Heart left ventricle (tissue), 16 donors: ENCODE data around the gene C1orf50. TPM values are rescaled to one million over a fixed set of nuclear protein-coding genes. Genes with fewer than 3 reads are reported as not detected.

Experiments
- ATAC-seq, 4 donors: fragments of 200-7000 bp; cut with Tn5 transposase; one replicate each; pipeline ENCODE4 v1.9.1; 2020 to 2022; ENCODE audit warnings: moderate library complexity in 4 of 4, mild to moderate bottlenecking in 3 of 4, moderate number of reproducible peaks in 1 of 4
- DNase-seq, 5 donors: peaks; one replicate each; pipeline ENCODE4 v3.0.0-alpha.2; 2020
- H3K27ac ChIP-seq, 12 donors: fragments of 200-600 bp; sonication (generic) in 4 of 12; one replicate each; pipeline versions ENCODE4 v1.5.0 to v1.8.0; 2016 to 2022; ENCODE audit warnings: mild to moderate bottlenecking in 2 of 12
- H3K27me3 ChIP-seq, 9 donors: fragments of 200-600 bp; sonication (generic) in 2 of 9; one replicate each; pipeline versions ENCODE4 v1.5.1 to v1.8.0; 2016 to 2022; ENCODE audit warnings: mild to moderate bottlenecking in 3 of 9
- H3K36me3 ChIP-seq, 9 donors: fragments of 200-600 bp; sonication (generic) in 2 of 9; one replicate each; pipeline versions ENCODE4 v1.5.0 to v1.8.0; 2018 to 2022; ENCODE audit warnings: mild to moderate bottlenecking in 2 of 9
- H3K4me1 ChIP-seq, 12 donors: fragments of 200-600 bp; sonication (generic) in 4 of 12; one replicate each; pipeline versions ENCODE4 v1.5.0 to v1.8.0; 2016 to 2022; ENCODE audit warnings: mild to moderate bottlenecking in 3 of 12
- H3K4me3 ChIP-seq, 12 donors: fragments of 200-600 bp; sonication (generic) in 4 of 12; one replicate each; pipeline versions ENCODE4 v1.5.0 to v1.8.0; 2017 to 2022; ENCODE audit warnings: mild to moderate bottlenecking in 9 of 12, moderate library complexity in 4 of 12
- H3K9me3 ChIP-seq, 12 donors: fragments of 200-600 bp; sonication (generic) in 4 of 12; one replicate each; pipeline versions ENCODE4 v1.5.0 to v1.8.0; 2016 to 2022; ENCODE audit warnings: mild to moderate bottlenecking in 1 of 12
- CTCF ChIP-seq, 12 donors: fragments of 200-600 bp; sonication (generic) in 4 of 12; IDR thresholded peaks; one replicate each; pipeline versions ENCODE4 v1.5.0 to v1.8.0; 2018 to 2022; ENCODE audit warnings: antibody characterized with exemption in 12 of 12, mild to moderate bottlenecking in 5 of 12
- POLR2A ChIP-seq, 2 donors: fragments of 450-650 bp; IDR thresholded peaks; one replicate each; pipeline ENCODE4 v1.6.1; 2017; ENCODE audit warnings: antibody characterized with exemption in 2 of 2, mild to moderate bottlenecking in 2 of 2, moderate library complexity in 2 of 2
- WGBS, 4 donors: extraction: QIAGEN DNeasy Blood & Tissue Kit in 2 of 4; methylation state at CpG; one replicate each; pipeline versions ENCODE4 v1.1.5 to v1.1.7; 2013 to 2018; 5-methylcytosine and 5-hydroxymethylcytosine counted together
- intact Hi-C, 10 donors: fragments of 100-400 bp; cut with DNase I; formaldehyde crosslinking; loops; one replicate each; pipeline versions ENCODE4 v1.11.1 to v1.14.2; 2022
- polyA plus RNA-seq, 2 donors: library from polyadenylated mRNA; stranded (reverse); fragments of 200-250 nt; gene quantifications; one replicate each; pipeline ENCODE4 v1.2.3, GENCODE V29; 2013
- total RNA-seq, 9 donors: library from RNA; depleted of rRNA in 2 of 9; stranded (reverse); fragments of >200 nt in 2 of 9; fragmentation: NEBNext Ultra II Directional in 3 of 9; extraction: Animal tissue kit (Norgen Biotek cat#: 25700) in 3 of 9; gene quantifications; one replicate each; pipeline versions ENCODE4 v1.1.0 to v1.2.4, GENCODE V29; 2016 to 2023
- donor health status: ischemic (EF 13 %, LVEDD 7.1; RV severe dilation, severe dysfunction).
- donor health status: healthy with polysubstance abuse.
- donor health status: DM: no; HTN: yes; CAD: no.
- donor health status: DM: no; HTN: no; CAD: no.
- donor health status: ischemic (EF 25% LVEDD 6.9; RV normal size, moderate dysfunction).
- donor health status: ischemic (EF 25% LVEDD 5.7; RV mildly dilated, moderate dysfunction).
- donor health status: healthy.
- donor health status: DM: yes; HTN: yes; CAD: no.
- donor health status: ischemic (EF 35%, LVEDD 5.7; RV mildly dilated, moderate dysfunction).
- donor health status: nonischemic (EF 11% LVEDD 7.7; RV severe dilation, severe dysfunction).
- donor health status: DM: yes; HTN: yes; CAD: no.
- donor health status: PGD.
- donor health status: ischemic (EF 29% LVEDD 5.4; RV normal size, mild dysfunction).
- donor health status: nonischemic (EF 23%, LVEDD 6.1; RV moderate dilation, normal function).

C1orf50 gene
- total and polyA plus RNA-seq, 11 donors, result 3.0 to 9.2 (median 5.6) TPM

GRCh38 chr1:42788021-42788420, 21.0 kb downstream of the C1orf50 start:
- H3K27ac ChIP-seq, result no peak overlapping the region
- 97 to 100% (median 100%) methylated on average over 1 of the region's 1 CpG for WGBS, 4 donors
- no peak for DNase-seq
- no peak for ATAC-seq
- no peak for TF ChIP-seq POLR2A (IDR thresholded peaks at IDR 0.05)
- TF ChIP-seq CTCF (IDR thresholded peaks at IDR 0.05), result no peak
- H3K4me1 ChIP-seq, result peaks cover 0 to 19% (median 8%) of the 10 kb centered on the region in 12 donors
- no peak overlapping the region for H3K4me3 ChIP-seq
- intact Hi-C loops, result loop anchor here in 1 of 10 donors (10.0 kb wide), 1 partner anchor 117 kb away; no protein-coding TSS in a partner anchor
- no peaks in the 10 kb centered on the region for H3K9me3 ChIP-seq
- H3K36me3 ChIP-seq, result peaks cover 0 to 3% (median 0%) of the 10 kb centered on the region in 9 donors
- H3K27me3 ChIP-seq, result no peaks in the 10 kb centered on the region

GRCh38 chr1:42793824-42794223, 26.8 kb downstream of the C1orf50 start:
- Histone ChIP-seq H3K27me3 (no peaks in the 10 kb centered on the region), H3K27ac (no peak overlapping the region), H3K4me3 (no peak overlapping the region), H3K36me3 (no peaks in the 10 kb centered on the region), H3K4me1 (no peaks in the 10 kb centered on the region), H3K9me3 (no peaks in the 10 kb centered on the region)
- no peak for TF ChIP-seq POLR2A (IDR thresholded peaks at IDR 0.05)
- TF ChIP-seq CTCF (IDR thresholded peaks at IDR 0.05), result no peak
- WGBS, 4 donors, result 85 to 95% (median 90%) methylated on average over 2 of the region's 2 CpGs
- no peak for ATAC-seq
- intact Hi-C loops, result no loop called here
- DNase-seq, result no peak

GRCh38 chr1:42797414-42797813, 30.4 kb downstream of the C1orf50 start:
- no peak for TF ChIP-seq CTCF (IDR thresholded peaks at IDR 0.05)
- TF ChIP-seq POLR2A (IDR thresholded peaks at IDR 0.05), result no peak
- no peaks in the 10 kb centered on the region for H3K9me3 ChIP-seq
- H3K27ac ChIP-seq, result no peak overlapping the region
- ATAC-seq (no peak), DNase-seq (no peak)
- no peaks in the 10 kb centered on the region for H3K36me3 ChIP-seq
- no peak overlapping the region for H3K4me3 ChIP-seq
- H3K27me3 ChIP-seq, result no peaks in the 10 kb centered on the region
- no peaks in the 10 kb centered on the region for H3K4me1 ChIP-seq
- WGBS, 4 donors, result 80 to 93% (median 86%) methylated on average over 3 of the region's 3 CpGs
- intact Hi-C loops, result no loop called here

DNA sequence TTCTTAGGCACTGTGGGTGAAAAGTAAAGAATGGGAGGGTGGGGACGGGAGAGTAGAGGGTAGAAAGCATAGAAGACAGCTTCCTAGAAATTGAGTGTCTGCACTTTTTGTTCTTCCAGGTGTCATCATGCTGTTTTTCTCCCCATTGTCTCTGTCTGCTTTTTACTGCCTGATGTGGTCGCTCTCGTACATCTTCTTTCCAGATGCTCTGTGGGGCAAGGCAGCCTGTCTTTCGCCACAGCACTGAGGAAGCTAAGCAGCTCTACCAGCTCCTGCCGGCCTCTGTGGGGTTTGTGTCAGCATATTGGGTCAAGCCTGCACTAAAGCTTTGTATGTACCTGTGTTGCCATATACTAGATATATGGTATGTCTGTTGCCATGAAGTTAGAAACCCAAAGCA, 30.9 kb downstream of the C1orf50 start:
- ATAC-seq (no peak), DNase-seq (no peak)
- Histone ChIP-seq H3K9me3 (no peaks in the 10 kb centered on the region), H3K27me3 (no peaks in the 10 kb centered on the region), H3K4me1 (no peaks in the 10 kb centered on the region), H3K36me3 (no peaks in the 10 kb centered on the region), H3K4me3 (no peak overlapping the region), H3K27ac (no peak overlapping the region)
- WGBS, 4 donors, result 83 to 94% (median 89%) methylated on average over 5 of the region's 5 CpGs
- TF ChIP-seq POLR2A (IDR thresholded peaks at IDR 0.05) (no peak), CTCF (IDR thresholded peaks at IDR 0.05) (no peak)
- intact Hi-C loops, result no loop called here
